Measurements from ENCODE around the gene ZCCHC13. TPM values are rescaled to one million over a fixed set of nuclear protein-coding genes. Genes with fewer than 3 reads are reported as not detected.
A peak's percentile ranks its signal among the peaks of the same experiment; 100 is the strongest.
"Not testable (repeated sequence)": the region's sequence is repeated elsewhere in the genome, so short reads cannot be mapped to it uniquely, and the experiment has no call there.

ZCCHC13 gene
- polyA plus RNA-seq, 4 donors: not detected

DNA sequence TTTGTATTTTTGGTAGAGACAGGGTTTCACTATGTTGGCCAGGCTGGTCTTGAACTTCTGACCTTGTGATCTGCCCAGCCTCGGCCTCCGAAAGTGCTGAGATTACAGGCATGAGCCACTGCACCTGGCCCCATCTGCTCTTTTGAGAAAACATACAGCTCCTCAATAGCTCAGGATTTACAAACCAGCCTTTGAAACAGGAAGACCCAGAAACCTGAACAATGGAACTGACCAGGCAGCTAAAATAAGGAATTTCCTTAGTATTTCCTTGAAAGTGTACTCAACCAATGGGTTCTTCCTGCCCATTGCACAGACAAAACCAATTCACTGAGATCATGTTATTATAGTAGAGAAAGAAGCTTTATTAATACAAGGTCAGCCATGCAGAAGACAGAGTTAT, 15.3 kb downstream of the ZCCHC13 start:
- not testable (repeated sequence) for DNase-seq (ENCODE audit: low read depth in 4 of 4, low spot score in 3 of 4)

DNA sequence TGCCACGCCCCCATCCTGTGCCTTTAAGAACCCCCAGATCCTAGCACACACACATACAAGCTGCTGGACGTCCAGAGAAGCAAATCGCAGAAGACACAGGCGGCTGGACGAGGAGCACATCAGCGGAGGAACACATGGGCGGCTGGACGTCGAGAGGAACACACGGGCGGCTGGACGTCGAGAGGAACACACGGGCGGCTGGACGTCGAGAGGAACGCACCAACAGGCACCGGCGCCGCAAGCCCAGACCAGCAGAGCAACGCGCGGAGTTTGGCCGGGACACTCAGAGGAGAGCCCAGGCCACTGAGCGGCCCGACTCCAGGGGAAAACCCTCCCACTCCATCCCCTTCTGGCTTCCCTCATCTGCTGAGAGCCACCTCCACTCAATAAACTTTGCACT, 17.2 kb downstream of the ZCCHC13 start:
- no peak for DNase-seq (ENCODE audit: low read depth in 4 of 4, low spot score in 3 of 4)

DNA sequence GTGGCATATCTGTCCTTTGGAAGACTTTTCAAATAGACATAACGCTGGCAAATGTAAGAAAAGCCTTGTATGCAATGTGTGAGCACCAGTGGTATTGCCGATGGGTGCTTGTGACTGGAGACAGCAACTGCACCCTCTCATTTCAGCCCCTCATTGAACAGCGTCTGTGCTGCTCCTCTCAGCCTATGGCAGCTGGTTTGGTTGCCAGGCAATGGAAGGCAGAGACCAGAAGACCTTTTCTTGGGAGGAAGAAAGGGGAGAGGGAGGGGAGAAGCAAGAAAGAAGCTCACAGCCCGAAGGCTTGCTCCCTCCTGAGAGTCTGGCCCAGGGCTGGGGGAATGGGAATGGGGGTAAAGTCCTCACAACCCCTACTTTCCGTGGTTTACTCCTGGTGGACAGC, 20.2 kb downstream of the ZCCHC13 start:
- no peak for DNase-seq (ENCODE audit: low read depth in 4 of 4, low spot score in 3 of 4)

DNA sequence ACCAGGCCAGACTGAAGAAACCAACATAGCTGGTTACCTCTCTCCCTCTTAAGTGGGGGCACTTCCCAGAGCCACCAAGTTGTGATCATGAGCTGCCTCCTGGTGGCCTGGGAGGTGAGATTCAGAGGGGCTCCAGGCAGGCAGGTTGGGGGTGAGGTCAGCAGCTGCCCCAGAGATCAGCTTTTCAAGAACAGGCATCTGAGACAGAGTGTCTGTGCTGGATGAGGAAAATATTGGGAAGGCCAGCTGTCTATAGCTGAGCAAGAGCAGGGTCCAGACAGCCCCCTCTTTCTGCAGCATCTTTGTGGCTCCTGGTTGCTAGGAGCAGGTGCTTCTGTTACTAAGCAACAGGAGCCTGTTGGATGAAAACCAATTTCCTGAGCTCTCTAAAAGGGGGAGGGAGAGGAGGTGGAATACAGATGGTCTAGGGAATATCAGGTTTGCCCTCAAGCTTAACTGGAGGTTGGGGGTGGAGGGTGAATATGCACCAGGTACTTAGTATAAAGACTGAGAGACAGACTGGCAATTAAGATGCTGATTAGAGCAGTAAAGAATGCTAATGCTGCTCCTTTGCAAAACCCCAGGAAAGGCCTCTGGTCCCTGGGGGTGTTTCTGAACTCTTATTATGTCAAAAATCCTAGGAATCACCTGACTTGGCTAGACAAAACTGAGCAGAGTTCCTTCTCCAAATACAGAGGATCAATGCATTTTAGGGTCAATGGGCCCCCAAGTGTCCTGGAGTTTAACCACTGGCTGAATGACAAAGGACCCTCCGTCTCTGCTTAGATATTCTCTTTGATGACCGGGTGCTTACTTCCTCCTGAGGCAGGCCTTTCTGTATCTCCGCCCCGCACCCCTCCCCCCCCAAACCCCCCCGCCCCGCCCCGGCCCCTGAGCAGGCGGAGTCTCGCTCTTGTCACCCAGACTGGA, 21.4 kb downstream of the ZCCHC13 start:
- no peak for DNase-seq (ENCODE audit: low read depth in 4 of 4, low spot score in 3 of 4)

DNA sequence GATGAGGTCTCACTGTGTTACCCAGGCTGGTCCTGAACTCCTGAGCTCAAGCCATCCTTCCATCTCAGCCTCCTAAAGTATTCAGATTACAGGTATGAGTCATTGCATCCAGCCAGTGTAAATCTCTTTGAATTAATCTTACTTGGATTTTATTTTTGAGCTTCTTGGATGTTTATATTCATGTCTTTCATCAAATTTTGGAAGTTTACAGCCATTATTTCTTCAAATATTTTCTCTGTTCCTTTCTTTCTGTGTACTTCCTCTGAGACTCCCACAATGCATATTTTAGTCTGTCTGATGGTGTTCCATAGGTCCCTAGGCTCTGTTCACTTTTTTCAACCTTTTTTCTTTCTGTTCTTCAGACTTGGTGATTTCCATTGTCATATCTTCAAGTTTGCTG, 34.9 kb downstream of the ZCCHC13 start:
- DNase-seq (ENCODE audit: low read depth in 4 of 4, low spot score in 3 of 4): no peak

DNA sequence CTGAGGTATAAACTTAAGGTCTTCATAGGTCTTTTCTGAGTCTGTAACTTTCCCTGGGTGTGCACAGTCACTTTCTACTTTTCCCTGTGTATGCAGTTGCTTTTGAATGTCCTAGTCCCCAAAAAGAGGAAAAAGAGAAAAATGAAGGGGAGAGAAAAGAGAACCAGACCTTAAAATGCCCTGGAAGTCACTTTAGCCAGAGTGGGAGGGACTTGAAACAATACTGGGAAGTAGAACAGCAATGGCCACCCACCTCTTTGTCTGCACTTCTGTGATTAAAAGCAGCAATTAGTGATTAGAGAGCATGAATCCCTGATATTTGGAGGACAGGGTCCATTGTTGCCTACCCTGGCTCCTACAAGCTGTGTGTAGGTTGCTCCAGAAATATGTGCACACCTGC, 36.1 kb downstream of the ZCCHC13 start:
- DNase-seq (ENCODE audit: low read depth in 4 of 4, low spot score in 3 of 4): no peak

DNA sequence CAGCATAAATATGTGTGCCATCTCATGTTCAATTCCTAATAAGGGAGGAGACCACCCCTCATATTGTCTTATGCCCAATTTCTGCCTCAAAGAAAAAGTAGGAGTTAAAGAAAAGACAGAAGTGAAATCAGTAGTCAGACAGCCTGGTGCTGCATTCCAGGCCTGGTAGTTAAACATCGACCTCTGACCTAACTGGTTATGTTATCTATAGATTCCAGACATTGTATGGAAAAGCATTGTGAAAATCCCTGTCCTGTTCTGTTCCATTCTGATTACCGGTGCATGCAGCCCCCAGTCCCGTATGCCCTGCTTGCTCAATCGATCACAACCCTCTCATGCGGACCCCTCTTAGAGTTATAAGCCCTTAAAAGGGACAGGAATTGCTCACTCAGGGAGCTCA, 38.2 kb downstream of the ZCCHC13 start:
- not testable (repeated sequence) for DNase-seq (ENCODE audit: low read depth in 4 of 4, low spot score in 3 of 4)

DNA sequence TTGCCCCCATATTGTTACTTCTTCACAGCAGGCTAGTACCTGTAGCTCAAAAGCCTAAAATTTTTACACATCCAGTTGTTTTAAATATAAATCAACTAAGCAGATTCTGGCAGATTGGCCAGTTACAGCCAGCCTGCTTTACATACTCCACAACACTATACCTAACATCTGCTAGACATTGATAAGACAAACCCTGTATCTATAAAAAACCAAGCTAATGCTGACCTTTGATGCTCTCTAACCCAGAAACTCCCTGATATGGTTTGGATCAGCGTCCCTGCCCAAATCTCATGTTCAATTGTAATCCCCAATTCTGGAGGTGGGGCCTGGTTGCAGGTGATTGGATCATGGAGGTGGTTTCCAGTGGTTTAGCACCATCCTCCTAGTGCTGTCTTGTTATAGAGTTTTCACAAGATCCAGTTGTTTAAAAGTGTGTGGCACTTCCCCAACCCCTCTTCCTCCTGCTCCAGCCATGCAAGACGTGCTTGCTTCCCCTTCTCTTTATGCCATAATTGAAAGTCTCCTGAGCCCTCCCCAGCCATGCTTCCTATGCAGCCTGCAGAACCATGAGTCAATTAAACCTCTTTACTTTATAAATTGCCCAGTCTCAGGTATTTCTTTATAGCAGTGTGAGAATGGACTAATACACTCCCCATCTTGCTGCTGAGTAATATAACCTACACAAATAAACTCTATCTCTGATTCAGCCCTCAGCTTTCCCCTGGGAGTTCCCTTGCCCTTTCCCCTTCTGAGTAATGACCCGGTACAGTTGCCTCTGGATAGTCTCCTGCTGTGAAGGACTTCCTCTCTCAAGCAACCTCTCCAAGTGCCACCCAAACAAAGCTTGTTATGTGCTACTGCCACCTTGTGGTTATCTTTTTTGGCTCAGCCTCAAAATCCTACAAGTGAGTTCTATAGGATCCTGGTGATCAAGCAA, 39.6 kb downstream of the ZCCHC13 start:
- DNase-seq (ENCODE audit: low read depth in 4 of 4, low spot score in 3 of 4): peak in 3 of 4 donors; percentile 3 to 27 (median 8)

DNA sequence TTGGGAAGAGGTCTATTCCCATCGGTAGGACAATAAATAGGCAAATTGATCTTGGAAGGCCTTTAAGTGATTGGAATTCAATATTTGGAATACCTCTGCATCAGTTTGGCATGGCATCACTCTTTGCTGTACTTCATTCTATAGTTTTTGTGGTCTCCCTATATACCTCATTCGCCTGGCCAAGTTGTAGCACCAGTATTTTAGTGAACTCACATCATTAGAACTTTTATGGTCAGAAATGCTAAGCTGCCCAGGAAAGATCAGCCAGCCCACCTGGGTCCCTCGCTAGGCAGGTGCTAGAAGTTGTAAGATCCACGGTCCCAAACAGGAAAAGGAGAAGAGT, 40.3 kb downstream of the ZCCHC13 start:
- no peak for DNase-seq (ENCODE audit: low read depth in 4 of 4, low spot score in 3 of 4)

DNA sequence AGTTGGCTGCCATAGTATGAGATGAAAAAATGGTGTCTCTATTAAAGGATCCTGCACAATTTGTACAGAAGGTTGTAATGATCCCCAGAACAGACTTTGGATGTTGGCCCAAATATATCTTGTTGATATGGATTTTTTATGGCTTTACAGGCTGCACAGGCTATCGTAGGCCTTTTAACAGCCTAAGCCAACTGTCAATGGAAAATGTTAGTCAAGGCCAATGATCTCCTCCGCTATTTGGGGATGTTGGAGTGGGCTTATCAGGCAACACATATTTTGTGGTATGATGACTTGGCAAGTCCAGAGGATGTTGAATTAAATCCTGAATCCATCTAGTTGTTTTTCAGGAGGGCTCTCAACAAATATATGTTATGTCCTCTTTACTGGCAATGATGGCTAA, 42.1 kb downstream of the ZCCHC13 start:
- DNase-seq (ENCODE audit: low read depth in 4 of 4, low spot score in 3 of 4): no peak

DNA sequence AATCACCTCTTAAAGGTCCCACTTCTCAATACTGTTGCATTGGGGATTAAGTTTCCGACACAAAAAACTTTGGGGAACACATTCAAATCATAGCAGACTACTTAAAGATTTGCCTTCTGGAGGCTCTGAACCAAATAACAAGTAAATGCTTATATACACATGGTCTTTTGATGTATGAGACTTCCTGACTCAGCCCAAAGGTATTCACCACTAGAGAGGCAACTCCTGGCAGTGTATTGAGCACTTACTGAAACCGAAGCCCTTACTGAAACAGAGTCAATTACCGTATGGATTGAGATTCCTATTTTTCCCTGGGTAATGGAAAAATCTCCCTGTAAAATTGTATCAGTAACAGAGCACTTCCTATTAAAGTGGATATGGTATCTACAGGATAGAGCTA, 45.4 kb downstream of the ZCCHC13 start:
- no peak for DNase-seq (ENCODE audit: low read depth in 4 of 4, low spot score in 3 of 4)

DNA sequence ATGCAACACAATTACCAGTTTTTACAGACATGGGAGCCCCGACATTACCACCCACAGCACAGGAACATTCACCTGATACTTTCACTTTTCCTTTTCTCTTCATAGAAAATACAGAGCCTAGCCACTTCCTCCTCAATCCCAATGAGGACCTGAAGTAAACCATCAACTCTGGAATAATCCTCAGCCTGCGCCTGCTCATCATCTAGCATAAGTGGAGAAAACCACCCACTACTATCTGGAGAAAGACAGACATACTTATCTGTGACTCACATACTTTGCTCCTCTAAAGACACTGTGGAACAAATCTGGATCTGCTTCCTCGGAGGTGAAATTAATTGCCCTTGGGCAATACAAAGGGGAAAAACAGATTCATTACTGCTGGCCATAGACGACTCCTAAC, 47.8 kb downstream of the ZCCHC13 start:
- no peak for DNase-seq (ENCODE audit: low read depth in 4 of 4, low spot score in 3 of 4)

DNA sequence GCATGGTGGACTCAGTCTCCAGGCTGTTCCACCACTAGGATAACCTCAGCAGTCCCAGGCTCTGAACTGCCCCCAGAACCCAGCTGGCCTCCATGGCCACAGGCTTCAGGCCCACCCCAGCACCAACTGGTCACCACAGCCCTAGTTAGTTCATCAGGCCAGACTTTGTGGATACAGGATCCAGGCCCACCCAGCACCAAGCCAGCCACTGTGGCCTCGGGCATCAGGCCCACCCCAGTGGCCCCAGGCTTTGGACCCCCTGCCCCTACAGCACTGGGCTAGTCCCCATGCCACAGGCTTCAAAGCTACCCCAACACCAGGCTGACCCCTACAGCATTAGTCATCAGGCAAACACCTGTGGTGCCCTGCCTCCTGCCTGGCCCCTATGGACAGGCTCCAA, 50.0 kb downstream of the ZCCHC13 start:
- no peak for DNase-seq (ENCODE audit: low read depth in 4 of 4, low spot score in 3 of 4)

Other genes with a start within 250 kb of the ZCCHC13 start
- gene SLC16A2, start 117.3 kb downstream of the ZCCHC13 start, polyA plus RNA-seq (ENCODE audit: insufficient read length in 4 of 4): 10 to 100 TPM; 30.1 to 64.2 (median 32.8) TPM